Measurements from ENCODE around the gene FAM118B.

FAM118B gene

DNA sequence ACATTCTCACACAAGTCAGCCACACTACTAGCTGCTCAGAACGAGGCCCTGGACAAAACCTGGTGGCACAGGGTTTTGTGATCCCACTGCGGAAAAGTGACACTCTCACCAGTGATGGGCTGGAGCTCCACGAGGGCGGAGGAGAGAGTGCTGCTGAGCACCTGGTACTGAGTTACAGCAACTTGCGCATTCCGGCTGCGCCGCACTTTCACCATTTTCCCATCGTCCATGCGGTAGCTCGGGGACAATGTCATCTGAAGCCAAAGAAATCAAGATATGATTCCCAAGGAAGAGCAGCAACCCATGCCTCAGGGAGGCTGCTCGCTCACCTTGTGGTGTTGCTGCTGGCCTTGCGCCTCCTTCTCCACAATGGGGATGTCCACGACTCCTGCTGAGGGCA is 6.2 kb upstream of the FAM118B start:
- no peaks in the 10 kb centered on the region for H3K9me3 ChIP-seq
- no peak overlapping the region for H3K27ac ChIP-seq
- peaks cover 60% of the 10 kb centered on the region for H3K36me3 ChIP-seq
- no peaks in the 10 kb centered on the region for H3K27me3 ChIP-seq
- TF ChIP-seq, protein P1, sequence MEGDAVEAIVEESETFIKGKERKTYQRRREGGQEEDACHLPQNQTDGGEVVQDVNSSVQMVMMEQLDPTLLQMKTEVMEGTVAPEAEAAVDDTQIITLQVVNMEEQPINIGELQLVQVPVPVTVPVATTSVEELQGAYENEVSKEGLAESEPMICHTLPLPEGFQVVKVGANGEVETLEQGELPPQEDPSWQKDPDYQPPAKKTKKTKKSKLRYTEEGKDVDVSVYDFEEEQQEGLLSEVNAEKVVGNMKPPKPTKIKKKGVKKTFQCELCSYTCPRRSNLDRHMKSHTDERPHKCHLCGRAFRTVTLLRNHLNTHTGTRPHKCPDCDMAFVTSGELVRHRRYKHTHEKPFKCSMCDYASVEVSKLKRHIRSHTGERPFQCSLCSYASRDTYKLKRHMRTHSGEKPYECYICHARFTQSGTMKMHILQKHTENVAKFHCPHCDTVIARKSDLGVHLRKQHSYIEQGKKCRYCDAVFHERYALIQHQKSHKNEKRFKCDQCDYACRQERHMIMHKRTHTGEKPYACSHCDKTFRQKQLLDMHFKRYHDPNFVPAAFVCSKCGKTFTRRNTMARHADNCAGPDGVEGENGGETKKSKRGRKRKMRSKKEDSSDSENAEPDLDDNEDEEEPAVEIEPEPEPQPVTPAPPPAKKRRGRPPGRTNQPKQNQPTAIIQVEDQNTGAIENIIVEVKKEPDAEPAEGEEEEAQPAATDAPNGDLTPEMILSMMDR (IDR thresholded peaks at IDR 0.05) = no peak
- no peak overlapping the region for H3K4me3 ChIP-seq (ENCODE audit: low read depth in 1 of 2, low read length in 1 of 2)
- no peaks in the 10 kb centered on the region for H3K4me1 ChIP-seq (ENCODE audit: control insufficient read depth in 1 of 2, insufficient read depth in 1 of 2, low read depth in 1 of 2, low read length in 1 of 2)

GRCh38 chr11:126207896-126208295 is 3.7 kb upstream of the FAM118B start:
- no peak overlapping the region for H3K4me3 ChIP-seq (ENCODE audit: low read depth in 1 of 2, low read length in 1 of 2)
- peaks cover 19 to 20% of the 10 kb centered on the region in 2 experiments for H3K4me1 ChIP-seq (ENCODE audit: control insufficient read depth in 1 of 2, insufficient read depth in 1 of 2, low read depth in 1 of 2, low read length in 1 of 2)
- H3K36me3 ChIP-seq = peaks cover 37% of the 10 kb centered on the region
- no peaks in the 10 kb centered on the region for H3K27me3 ChIP-seq
- TF ChIP-seq, protein P1 (IDR thresholded peaks at IDR 0.05) = no peak
- no peaks in the 10 kb centered on the region for H3K9me3 ChIP-seq
- H3K27ac ChIP-seq = no peak overlapping the region

DNA sequence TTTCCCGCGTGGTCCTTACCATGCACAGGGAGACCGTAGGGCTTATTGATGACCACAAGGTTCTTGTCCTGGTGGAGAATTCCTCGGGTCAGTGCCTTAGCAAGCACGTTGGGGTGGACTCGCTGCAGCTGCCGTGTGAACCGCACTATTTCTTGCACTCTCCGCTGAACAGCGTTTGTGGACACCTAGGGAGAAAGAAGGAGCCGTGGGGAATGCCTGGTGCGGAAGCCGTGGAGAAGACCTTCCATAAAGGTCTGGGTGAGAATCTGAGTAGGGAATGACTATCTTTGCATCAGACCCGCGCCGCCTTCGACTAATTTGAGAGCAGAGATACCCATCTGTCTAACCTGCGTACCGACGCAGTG is 729 bp upstream of the FAM118B start:
- H3K4me1 ChIP-seq (ENCODE audit: control insufficient read depth in 1 of 2, insufficient read depth in 1 of 2, low read depth in 1 of 2, low read length in 1 of 2) = peaks cover 26 to 30% of the 10 kb centered on the region in 2 experiments
- peak overlapping the region; percentile 69 to 92 for H3K4me3 ChIP-seq (ENCODE audit: low read depth in 1 of 2, low read length in 1 of 2)
- no peaks in the 10 kb centered on the region for H3K9me3 ChIP-seq
- peaks cover 10% of the 10 kb centered on the region for H3K36me3 ChIP-seq
- H3K27ac ChIP-seq = no peak overlapping the region
- H3K27me3 ChIP-seq = no peaks in the 10 kb centered on the region
- TF ChIP-seq, protein P1 (IDR thresholded peaks at IDR 0.05) = no peak

GRCh38 chr11:126212089-126212660 is 593 bp downstream of the FAM118B start:
- TF ChIP-seq, protein P1 (IDR thresholded peaks at IDR 0.05) = no peak
- H3K27ac ChIP-seq = peak overlapping the region; percentile 61

DNA sequence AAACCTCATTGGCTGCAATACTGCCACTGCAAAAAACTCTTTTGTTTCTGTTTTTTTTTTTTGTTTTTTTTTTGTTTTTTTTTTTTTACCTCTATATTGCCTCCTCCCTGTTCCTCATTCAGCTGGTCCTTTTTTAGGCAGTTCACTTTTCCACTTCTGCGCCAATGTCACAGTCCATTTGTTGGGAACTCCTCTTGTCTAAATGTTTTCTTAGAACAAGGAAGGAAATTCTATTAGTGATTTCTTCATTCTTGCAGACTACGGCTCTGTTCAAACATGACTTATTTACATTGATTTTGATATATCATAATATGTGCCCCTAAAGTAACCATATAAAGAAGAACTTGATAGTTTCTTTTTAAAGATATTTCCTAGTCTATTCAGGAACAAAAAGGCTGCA is 2.9 kb downstream of the FAM118B start:
- Histone ChIP-seq H3K36me3 (no peaks in the 10 kb centered on the region), H3K27me3 (no peaks in the 10 kb centered on the region), H3K4me1 (ENCODE audit: control insufficient read depth in 1 of 2, insufficient read depth in 1 of 2, low read depth in 1 of 2, low read length in 1 of 2) (peaks cover 35 to 38% of the 10 kb centered on the region in 2 experiments), H3K4me3 (ENCODE audit: low read depth in 1 of 2, low read length in 1 of 2) (no peak overlapping the region), H3K9me3 (no peaks in the 10 kb centered on the region), H3K27ac (peak overlapping the region; percentile 16)
- TF ChIP-seq, protein P1 (IDR thresholded peaks at IDR 0.05) = no peak

More at GRCh38 chr11:126212089-126212660, 593 bp downstream of the FAM118B start:
- H3K4me1 ChIP-seq (ENCODE audit: control insufficient read depth in 1 of 2, insufficient read depth in 1 of 2, low read depth in 1 of 2, low read length in 1 of 2) = peaks cover 28 to 31% of the 10 kb centered on the region in 2 experiments
- H3K9me3 ChIP-seq = no peaks in the 10 kb centered on the region
- H3K36me3 ChIP-seq = peaks cover 6% of the 10 kb centered on the region
- H3K27me3 ChIP-seq = no peaks in the 10 kb centered on the region
- H3K4me3 ChIP-seq (ENCODE audit: low read depth in 1 of 2, low read length in 1 of 2) = peak overlapping the region; percentile 69 to 92
